ENCODE results near the gene GNLY.

GNLY gene

DNA sequence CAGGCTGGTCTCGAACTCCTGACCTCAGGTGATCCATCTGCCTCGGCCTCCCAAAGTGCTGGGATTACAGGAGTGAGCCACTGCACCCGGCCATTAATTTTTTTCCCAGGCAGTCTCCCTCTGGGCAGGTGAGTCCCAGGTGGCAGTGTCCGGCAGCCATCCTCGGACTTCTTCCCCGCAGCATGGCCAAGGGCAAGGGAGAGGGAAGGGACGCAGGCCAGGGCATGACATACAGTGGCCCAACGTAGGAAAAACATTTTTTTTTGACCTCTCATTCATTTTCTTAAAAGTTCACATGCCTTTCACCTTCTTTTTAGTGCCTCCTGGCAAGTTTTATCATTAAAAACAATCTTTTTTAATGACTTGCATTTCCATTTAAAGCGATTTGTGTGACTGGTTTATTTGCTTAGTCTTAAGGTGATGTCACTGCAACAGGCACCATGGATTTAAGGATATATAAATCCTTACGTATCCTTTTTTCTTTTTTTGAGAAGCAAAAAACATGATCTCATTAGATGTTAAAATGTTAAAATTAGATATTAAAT lies 36.6 kb downstream of the GNLY start:
- no peak for DNase-seq

GRCh38 chr2:85731606-85732005 lies 37.4 kb downstream of the GNLY start:
- no peak for DNase-seq

DNA sequence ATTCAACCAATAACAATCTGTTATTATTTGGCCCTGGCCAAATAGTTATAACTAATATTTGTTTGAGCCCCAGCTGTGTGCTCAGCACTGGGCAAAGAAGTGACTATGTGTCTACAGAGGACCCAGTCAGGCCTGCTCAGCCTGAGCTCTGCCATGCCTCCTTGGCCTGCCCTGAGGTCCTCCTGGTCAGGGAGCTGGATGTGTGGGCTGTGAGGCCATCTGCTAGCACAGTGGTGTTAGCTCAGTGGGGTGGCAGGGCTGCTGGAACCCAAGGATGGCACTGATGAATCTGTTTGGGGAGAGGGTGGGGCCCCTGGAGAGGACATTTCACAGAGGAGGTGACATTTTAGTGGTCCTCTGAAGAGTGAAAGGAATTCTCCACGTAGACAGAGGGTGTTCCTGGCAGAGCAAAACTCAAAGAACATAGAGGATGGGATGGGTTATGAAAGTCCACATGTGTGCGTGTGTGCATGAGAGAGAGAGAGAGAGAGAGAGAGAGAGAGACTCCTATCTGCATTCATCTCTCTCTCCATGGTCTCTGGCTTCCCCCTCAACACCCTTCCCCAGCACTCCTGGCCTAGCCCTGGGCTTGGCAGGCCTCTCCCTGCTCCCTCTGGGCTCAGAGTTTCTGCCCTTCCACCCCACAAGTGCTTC lies 38.4 kb downstream of the GNLY start:
- no peak for DNase-seq

- DNase-seq, result no peak
Measured at GRCh38 chr2:85733121-85733960, 39.2 kb downstream of the GNLY start.

DNA sequence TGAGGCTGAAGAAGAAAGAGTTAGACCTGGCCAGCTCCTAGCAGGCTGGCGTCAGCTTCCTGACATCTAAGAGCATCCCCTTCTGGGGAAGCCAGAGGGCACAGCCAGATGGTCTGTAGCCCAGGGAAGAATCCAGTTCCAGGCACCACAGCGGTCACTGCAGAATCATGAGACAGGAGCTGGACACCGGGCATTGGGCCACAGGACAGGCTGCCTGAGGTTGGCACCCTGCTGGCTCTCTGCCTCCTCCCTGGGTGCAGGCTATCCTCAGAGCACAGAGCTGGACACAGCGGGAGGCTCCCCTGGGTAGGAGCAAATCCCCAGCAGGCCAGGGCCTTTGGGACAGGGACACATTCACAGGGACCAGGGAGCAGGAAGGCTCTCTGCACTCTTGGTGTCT lies 39.9 kb downstream of the GNLY start:
- no peak for DNase-seq

DNA sequence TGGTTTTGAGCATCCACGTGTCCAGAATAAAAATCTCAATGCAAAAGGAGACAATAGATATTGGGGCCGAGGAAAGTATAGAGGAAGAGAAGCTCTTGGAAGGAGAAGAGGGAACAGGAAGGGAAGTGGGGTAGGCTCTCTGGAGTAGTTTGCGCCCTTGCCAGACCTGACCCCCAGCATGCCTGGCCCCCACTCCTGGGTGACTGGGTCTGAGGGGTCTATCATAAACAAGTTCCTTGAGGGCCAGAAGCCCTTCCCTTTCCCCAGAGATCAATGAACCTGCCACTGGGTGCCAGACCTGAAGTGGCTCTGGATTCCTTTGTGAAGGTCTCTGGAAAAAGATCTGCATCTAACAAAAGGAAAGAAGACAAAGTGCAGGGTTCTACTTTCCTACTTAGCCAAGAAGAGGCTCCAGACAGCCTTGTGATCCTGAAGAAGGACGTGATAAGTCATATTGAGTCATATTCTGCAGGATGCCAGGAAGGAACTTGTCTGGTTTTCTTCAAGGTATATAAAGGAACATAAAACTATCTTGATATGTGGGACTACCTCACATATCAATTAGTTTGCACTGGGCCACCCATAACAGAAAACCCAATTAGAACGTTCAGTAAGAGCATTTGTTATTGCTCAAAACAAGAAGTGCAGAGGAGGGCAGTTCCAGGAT lies 40.9 kb downstream of the GNLY start:
- DNase-seq, result no peak

- DNase-seq, result no peak
Measured at GRCh38 chr2:85735691-85736090, 41.5 kb downstream of the GNLY start.

DNA sequence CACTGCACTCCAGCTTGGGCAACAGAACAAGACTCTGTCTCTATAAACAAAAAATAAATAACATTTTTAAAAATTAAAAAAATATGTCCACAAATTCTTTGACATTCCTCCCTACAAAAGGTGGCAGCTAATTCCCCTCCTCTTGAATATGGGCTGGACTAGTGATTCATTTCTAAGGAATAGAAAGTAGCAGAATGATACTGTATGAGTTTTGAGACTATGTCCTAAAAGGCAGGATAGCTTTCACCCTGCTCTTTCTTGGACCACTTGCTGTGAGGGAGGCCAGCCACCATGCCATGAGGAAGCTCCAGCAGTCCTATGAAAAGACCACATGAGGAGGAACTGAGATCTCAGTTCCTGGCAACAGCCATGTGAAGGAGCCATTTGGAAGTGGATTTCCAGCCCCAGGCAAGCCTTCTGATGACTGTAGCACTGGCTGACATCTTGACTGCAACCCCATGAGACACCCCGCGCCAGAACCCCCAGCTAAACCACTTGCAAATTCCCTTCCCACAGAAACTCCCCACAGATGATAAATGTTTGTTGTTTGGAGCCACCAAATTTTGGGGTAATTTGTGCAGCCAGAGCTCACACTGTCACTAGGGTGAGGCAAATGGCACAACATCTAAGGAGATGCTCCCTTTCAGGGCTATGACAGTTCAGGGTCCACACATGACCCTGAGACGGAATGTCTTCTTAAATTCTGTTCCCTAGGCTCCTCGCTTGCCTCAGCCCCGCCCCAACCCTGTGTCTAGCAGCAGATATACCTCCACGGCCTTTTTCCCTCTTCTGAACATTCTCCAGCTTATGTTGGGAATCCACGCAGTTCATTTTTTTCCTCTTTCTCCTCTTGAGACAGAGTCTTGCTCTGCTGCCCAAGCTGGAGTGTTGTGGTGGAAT lies 42.5 kb downstream of the GNLY start:
- no peak for DNase-seq

- no peak for DNase-seq
Measured at GRCh38 chr2:85737481-85737880, 43.3 kb downstream of the GNLY start.

DNA sequence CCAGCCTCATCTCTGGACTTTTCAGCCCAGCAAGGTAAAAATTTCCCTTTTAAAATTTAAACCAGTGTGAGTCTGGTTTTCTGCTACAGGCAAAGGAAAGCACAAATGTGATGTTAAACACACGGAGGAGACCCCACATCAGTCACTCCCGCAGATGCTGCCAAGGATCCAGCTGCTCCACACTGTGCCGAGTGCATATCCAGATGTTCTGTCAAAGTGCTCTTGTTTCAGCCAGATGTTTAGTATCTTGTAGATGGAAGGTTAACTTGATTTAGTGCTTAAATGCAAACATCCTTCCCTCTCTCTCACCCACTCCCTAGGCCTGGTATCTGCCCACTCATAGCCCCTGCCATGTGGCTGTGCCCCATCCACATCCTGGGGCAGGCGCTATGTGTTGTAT lies 43.8 kb downstream of the GNLY start:
- DNase-seq, result no peak

DNA sequence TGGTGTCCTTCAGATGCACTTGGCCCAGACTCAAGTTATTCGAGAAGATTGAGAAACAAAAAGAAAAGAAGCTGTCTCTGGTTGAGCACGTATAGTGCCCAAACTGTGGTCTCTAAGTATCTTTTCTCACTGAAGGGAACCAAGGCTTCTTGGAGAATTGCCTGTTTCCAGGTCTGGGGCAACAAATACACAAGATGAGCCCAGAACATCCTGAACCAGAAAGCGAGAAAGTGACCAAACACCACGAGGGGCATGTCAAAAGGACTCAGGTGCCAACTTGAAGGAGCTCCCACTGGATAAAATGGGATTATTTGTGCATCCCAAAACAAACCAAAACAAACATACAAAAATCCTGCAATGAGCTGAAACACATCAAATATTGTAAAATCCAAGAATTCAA lies 46.0 kb downstream of the GNLY start:
- DNase-seq, result no peak

DNA sequence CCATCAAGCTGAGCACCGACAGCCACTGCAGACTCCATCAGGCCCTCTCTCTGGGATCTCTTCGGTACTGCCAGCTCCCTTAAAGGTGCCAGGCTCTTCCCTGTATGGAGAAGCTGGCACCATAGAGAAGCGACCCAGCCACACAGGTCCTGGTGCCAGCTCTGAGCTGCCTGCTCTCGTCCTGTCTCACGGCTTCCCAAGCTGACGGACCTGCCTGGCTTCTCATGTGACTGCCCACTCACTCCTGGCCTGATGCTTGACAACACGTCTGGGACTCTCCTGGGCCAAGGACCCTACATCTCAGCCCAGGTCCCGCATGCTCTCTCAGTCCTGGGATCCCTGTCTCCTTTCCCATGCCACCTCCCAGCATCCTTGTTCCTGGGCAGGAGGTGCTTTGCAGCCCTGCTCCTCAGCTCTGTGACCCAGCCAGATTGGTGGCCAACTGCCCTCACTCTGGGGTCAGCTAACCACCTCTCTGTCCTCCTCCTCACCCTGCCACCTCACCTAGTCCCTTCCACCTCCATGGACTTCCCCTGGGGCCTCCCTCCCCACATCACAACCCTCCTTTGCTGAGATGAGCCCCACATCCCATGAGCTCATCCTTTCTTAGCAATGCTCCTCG lies 47.2 kb downstream of the GNLY start:
- DNase-seq, result no peak

GRCh38 chr2:85741833-85742455 lies 47.8 kb downstream of the GNLY start:
- no peak for DNase-seq

- no peak for DNase-seq
Measured at GRCh38 chr2:85743304-85743978, 49.3 kb downstream of the GNLY start.

GRCh38 chr2:85744055-85744454 lies 49.9 kb downstream of the GNLY start:
- DNase-seq, result no peak

- DNase-seq, result no peak
Measured at GRCh38 chr2:85744741-85745601, 50.8 kb downstream of the GNLY start.

DNA sequence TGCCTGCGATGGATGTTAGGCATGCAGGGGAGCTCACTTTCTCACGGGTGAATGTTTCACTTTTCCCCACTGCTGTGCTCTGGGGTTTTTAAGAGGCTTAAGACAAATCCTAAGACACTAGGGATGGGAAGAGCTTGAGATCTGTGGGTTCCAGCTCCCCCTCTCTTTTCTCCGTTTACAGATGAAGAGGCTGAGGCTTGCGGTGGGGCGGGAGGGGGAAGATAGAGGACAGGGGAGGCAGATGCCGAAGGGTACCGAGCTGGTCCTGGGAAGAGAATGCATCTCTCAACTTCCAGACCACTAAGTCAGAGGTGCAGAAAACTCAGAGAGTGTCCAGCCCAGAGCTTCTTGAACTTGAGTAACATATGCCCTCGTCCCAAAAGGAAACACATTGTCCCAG lies 51.5 kb downstream of the GNLY start:
- no peak for DNase-seq

- DNase-seq, result no peak
Measured at GRCh38 chr2:85746321-85747004, 52.3 kb downstream of the GNLY start.

- DNase-seq, result no peak
Measured at GRCh38 chr2:85747441-85747840, 53.3 kb downstream of the GNLY start.

All from activated CD4-positive, alpha-beta T cell treated with anti-CD3 and anti-CD28 coated beads, Interleukin-2, amount 50 U/mL, for 16 hours (primary cell).